OCI-M2 (cell line): Measurements from ENCODE around the gene PLA2G3.
"Not testable (repeated sequence)": the region's sequence is repeated elsewhere in the genome, so short reads cannot be mapped to it uniquely, and the experiment has no call there.

Experiments used
- DNase-seq: peaks from one replicate; lab custom pipeline; 2025; ENCODE audit not compliant: unreplicated experiment; lab: John Stamatoyannopoulos, UW

PLA2G3 gene

DNA sequence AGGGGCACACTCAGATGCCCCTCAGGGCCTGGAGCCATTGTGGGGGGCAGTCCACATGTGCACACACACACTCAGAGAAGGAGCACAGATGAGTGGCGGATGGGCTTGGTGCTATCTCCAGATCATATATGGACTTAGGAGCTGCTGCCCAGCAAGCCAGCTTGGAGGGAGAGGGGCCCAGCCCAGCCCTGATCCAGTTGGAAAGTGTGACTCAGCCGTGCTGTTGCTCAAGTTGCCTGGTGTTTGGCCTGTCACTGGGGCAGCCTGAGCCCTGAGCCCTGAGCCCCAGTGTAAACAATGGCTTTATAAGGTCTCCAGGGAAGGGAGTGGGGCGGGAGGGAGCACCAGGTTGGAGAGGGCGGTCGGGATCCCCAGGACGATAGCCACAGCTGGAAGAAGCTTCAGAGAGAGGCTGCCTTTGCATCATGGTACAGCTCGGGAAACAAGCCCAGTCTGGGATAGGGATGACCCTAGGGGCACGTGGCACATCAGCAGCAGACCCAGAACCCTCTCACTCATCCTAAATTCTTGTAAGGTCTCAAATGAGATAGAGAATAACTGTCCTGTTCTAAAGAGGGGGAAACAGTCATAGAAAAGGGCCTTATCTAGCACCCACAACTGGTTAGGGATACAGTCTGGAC lies 37.7 kb downstream of the PLA2G3 start:
- no peak for DNase-seq

DNA sequence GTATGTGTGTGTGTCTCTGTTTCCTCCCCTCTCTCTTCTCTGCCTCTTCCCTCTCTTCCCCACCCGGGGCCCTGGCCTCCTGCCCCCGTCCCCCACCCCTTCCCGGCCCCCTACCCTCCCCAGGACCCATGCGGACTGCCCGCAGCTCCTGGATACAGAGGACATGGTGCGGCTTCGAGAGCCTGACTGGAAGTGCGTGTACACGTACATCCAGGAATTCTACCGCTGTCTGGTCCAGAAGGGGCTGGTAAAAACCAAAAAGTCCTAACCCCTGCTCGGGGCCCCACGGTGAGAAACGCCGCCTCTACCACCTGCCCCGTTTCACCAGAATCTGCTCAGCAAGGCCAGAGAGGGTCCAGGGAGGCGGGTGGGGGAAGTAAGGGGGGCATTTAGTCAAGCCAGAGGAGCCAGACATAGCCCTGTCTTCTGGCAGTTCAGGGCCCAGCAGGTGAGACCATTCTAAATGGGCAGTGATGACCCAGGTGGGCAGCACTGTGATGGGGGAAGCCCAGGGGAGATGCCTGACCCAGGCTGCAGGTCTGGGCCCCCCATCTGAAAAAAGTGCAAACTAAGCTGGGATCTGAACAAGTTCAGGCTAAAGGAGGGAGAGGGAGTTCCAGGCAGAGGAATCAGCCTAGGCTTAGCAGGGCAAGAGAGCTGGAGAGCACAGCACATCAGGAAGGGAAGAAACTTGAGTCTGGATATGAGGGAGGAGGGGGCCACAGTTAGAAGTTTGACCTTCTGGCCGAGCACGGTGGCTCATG lies 39.4 kb downstream of the PLA2G3 start:
- DNase-seq, result no peak

DNA sequence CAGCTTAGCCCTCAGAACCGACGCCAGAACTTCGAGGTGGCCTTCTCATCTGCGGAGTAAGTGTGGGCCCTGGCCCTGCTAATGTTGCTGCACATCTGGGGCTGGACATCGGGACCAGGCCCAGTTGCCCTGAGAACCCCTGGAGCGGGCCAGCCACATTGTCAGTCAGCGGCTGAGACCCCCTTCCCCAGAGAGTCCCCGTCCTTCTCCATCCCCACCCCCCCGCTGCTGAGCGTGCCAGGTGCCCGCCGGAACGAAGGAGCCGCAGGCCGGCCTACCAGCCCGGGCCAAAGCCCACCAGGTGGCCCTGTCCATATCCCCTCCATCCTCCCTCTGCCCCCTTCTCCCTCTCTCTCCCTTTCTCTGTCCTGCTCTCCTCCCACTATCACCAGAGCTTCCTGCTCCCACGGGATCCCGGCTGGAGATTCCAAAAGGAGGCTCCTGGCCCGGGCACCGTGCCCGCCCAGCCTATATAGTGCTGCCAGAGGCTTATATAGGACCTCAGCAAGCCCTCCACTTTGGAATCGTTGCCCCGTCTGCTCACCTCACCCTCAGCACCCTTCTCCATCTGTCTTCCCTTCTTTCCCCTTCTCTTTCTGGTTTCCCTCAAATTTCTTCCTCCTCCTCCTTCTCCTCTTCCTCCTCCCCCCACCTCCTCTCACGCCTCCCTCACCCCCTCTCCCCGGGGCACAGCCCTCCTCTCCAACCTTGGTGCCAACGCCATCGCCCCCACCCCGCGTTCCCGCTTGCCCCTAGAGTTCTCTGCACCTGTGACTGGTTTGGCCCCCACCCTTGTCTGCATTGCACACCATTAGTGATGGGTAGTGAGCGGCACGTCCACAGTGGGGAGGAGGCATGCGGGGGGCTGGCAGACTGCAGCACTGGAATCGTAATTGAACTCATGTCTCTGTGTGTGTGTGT lies 40.2 kb downstream of the PLA2G3 start:
- DNase-seq, result no peak

DNA sequence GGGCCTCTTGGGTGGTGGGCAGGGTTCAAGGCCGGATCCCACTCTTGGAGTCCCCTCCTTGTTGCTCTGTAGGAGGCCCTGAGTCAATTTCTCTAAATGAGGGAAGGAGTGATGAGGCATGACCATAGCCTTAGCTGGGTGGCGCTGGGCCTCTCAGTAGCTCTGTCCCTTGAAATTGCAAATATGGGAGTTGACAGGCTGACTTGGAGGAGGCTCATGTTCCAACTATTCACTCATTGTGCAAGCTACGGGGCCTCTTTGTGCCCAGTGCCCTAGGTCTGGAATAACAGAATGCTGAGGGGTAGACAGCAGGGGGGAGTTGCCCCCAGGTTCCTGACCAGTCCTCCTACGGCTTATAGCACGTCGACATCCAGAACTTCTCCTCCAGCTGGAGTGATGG lies 40.9 kb downstream of the PLA2G3 start:
- no peak for DNase-seq

DNA sequence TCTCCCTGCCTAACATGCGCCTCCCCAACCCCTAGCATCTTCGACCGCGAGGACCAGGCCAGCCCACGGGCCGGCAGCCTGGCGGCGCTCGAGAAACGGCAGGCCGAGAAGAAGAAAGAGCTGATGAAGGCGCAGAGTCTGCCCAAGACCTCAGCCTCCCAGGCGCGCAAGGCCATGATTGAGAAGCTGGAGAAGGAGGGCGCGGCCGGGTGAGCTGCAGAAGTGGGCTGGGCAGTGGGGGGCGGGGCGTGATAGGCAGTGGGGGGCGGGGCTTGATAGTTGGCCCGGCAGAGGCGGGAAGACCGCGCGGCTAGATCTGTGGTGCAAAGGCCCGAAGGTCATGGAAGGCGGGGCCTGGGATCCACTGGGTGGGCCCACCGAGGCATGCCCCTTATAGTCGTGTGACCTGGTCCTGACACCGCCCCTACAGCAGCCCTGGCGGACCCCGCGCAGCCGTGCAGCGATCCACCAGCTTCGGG lies 41.6 kb downstream of the PLA2G3 start:
- DNase-seq, result no peak

GRCh38 chr22:31097941-31098631 lies 42.2 kb downstream of the PLA2G3 start:
- DNase-seq, result no peak

DNA sequence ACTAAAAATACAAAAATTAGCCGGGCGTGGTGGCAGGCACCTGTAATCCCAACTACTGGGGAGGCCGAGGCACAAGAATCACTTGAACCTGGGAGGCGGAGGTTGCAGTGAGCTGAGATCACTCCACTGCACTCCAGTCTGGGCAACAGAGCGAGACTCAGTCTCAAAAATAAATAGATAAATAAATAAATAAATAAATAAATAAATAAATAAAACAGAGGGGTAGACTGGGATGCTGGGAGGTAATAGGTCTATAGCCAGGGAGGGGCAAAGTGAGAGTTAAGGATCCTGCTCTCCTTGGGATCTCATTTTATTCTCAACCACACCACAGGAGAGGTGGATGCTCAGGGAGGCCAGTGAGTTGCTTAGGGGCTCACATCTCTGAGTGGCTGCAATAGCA lies 42.8 kb downstream of the PLA2G3 start:
- DNase-seq, result not testable (repeated sequence)

DNA sequence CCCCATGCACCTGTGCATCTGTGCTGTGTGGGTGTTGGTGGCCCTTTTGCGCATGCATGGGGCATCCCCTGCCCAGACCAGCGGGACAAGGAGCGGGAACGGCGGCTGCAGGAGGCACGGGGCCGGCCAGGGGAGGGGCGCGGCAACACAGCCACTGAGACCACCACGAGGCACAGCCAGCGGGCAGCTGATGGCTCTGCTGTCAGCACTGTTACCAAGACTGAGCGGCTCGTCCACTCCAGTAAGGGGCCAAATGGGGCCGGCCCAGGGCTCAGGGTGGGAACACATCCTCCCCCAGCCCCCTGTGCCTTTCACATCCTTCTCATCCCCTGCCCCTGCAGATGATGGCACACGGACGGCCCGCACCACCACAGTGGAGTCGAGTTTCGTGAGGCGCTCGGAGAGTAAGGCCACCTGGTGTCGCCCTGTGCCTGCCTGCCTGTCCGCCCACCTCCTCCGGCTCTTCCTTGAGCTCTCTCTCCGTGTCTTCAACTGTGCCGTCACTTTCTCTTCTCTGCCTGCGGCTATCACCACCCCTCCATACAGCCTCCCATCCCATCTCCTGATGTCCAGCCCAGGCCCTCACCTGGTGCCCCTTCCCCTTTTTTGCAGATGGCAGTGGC lies 43.5 kb downstream of the PLA2G3 start:
- DNase-seq, result no peak

DNA sequence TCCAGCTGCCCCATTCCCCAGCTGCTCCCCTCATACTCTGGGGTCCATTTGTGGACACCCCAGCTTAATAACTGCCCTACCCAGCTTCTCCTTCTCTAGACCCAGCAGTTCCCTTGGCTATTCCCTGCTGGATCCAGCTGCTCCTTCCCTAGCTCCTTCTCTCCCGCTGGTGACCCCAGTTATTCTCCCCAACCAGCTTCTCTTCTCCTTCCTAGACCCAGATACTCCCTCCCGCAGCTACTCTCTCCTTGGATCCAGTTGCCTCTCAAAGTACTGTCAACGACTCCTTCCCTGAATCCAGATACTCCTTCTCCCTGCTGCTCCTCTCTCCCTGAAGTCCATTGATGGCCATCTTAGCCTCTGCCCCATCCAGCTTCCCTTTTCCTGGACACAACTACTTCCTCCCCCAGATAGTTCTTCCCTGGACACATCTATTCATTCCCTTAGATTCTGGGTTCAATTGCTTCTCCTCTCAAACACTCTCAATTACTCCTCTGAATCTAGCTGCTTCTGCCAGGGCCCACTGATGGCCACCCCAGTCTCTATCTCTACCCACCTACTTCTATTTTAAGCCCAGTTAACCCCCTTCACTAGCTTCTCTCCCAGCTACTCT lies 44.6 kb downstream of the PLA2G3 start:
- no peak for DNase-seq

GRCh38 chr22:31094741-31095140 lies 45.6 kb downstream of the PLA2G3 start:
- no peak for DNase-seq

DNA sequence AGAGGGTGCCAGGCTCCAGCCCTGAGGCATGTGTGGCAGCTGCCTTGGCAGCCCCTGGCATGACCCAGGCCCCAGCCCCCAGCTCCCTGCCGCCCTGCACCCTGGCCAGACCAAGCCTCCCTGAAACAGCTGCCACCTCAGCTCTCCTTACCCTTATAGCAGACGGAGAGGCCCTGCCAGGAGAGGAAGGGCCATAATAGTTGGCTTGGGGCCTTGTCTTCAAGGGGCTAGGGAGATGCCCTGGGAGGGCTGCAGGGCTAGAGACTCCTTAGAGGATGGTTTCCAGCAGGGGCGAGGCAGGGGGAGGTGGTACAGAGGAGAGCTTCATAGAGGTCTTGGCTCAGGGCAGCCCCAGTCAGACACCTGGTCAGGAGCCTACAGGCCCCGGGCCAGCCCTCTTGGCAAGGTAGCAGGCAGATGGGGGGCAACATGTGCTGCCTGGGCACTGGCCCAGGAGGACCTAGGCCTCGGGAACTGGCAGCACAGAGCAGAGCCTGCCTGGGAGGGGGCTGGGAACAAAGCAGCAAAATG lies 46.2 kb downstream of the PLA2G3 start:
- DNase-seq, result no peak

GRCh38 chr22:31093086-31093850 lies 47.0 kb downstream of the PLA2G3 start:
- DNase-seq, result no peak

GRCh38 chr22:31092161-31092560 lies 48.1 kb downstream of the PLA2G3 start:
- no peak for DNase-seq

- DNase-seq, result no peak
Measured at GRCh38 chr22:31091106-31091975, 49.0 kb downstream of the PLA2G3 start.

DNA sequence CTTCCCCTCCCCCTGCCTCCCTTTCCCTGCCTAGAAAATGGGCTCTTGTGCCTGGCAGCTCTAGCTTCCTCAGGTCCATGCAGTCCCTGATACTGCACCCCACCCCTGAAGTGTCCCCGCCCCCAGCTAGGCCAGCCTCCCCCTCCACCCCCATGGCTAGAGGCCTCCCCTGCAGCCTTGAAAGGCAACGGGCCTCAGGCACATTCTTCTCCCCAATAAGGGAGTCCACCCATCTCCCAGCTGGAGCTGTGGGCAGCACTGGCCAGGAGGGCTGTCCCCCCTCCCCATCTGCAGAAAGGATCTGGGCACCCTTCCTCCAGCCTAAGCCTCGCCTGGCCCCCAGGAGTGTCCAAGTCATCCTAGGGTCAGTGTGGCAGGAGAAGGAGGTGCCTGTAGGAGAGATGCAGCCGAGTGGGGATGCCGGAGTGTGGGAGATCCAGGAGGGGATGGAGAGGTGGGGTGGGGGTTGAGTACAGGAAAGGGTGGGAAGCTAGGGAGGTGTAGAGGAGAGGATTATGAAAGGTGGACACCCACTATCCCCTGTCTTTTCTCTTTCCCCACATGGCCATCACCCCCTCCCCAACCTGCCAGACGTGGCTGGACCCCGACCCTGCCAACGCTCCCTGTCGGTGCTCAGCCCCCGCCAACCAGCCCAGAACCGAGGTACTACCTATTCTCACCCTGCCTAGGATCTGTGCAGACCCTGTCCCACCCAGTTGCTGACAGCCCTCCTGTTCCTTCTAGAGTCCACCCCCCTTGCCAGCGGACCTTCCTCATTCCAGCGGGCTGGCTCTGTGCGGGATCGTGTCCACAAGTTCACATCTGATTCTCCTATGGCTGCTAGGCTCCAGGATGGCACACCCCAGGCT lies 49.9 kb downstream of the PLA2G3 start:
- DNase-seq, result no peak

DNA sequence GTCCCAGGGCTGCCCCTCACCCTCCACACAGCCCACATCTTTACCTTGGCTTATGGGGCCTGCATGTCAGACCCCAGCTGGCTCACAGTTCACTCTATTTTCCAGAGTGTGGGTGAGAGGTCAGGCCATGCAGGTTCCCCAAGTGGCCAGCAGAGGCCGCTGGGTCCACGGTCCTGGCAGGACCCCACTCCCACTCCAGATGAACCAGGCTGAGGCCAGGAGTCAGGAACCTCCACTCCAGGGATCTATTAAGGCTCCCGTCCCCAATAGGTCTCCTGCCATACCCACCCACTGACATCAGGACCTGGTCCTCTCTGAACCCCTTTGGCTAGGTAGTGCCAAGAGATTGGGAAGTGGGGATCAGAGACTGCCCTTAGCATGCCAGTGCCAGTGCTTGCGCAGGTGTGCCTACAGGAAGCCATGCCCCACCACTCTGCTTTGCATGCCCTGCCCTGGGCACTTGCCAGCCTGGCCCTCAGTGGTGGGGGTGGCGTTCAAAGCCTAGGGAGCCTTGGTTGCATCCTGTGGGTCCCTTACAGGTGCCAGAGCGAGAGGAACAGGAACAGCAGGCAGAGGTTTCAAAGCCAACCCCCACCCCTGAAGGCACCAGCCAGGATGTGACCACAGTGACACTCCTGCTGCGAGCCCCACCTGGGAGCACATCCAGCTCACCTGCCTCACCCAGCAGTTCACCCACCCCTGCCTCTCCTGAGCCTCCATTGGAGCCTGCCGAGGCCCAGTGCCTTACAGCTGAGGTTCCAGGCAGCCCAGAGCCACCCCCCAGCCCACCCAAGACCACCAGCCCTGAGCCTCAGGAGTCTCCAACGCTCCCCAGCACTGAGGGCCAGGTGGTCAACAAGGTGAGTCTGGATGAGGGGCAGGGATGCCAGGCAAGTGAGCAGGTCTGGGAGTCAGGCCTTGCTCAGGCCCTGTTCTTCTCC lies 50.9 kb downstream of the PLA2G3 start:
- DNase-seq, result no peak
